Ramos (cell line): ENCODE measurements around the gene PML.
"Not testable (repeated sequence)": the region's sequence is repeated elsewhere in the genome, so short reads cannot be mapped to it uniquely, and the experiment has no call there.

Experiments
- in situ Hi-C: fragments of 300-500 bp; cut with MboI; formaldehyde crosslinking; loops from one replicate; pipeline ENCODE4 v1.14.3; 2022; ENCODE audit warnings: low sequenced_read_pairs; ENCODE audit not compliant: unreplicated experiment

The PML gene

DNA sequence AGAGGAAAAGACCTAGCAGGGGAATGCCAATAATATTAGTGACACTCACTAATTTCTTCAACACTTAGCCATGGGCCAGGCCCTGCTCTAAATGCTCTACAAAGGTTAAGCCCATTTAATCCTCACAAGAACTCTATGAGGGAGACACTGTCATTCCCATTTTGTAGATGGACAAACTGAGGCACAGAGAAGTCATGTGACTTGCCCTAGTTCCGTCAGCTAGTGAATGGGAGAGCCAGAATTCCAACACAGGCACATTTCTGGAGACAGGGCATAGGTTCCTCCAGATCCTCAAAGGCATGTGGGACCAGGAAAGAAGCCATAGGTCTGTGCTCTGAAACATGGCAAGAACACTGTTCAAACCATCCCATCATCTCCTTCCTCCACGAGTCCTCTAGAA is 36.7 kb upstream of the PML start:
- in situ Hi-C loops = no loop called here

GRCh38 chr15:73959012-73959581 is 35.4 kb upstream of the PML start:
- in situ Hi-C loops = no loop called here

DNA sequence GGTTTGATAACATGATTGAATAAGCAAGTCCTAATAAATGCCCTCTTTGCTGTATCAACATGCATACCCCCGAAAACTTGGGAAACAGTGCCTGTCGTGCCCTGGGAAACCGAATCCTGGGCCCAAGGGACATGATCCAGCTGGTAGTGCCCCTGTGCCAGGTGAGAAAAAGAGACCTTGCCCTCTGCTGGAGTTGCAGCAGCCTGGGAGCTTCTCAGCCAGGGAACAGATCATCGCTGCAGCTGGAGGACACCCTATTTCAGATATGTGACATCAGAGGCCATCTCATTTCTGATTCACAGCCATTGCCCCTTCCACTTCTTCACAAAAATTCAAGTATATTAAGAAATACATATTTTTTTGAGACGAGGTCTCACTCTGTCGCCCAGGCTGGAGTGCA is 34.7 kb upstream of the PML start:
- in situ Hi-C loops = loop anchor here (10.0 kb wide), 1 partner anchor 345 kb away; no protein-coding TSS in a partner anchor

DNA sequence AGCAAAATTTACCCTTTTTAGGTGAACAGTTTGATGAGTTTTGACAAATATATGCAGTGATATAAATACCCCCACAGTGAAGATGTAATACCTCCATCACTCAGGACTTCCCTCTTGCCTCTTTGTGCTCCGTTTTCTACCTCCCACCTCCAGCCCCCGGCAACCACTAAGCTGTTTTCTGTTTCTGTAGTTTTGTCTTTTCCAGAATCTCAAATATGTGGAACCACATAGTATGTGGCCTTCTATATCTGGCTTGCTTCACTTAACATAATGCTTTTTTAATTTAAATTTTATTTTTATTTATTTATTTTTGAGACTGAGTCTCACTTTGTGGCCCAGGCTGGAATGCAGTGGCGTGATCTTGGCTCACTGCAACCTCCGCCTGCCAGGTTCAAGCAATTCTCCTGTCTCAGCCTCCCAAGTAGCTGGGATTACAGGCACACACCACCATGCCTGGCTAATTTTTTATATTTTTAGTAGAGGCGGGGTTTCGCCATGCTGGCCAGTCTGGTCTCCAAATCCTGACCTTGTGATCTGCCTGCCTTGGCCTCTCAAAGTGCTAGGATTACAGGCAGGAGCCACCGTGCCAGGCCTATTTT is 33.9 kb upstream of the PML start:
- in situ Hi-C loops = loop anchor here (10.0 kb wide), 1 partner anchor 344 kb away; no protein-coding TSS in a partner anchor

GRCh38 chr15:73962433-73962832 is 32.1 kb upstream of the PML start:
- in situ Hi-C loops = loop anchor here (10.0 kb wide), 1 partner anchor 342 kb away; no protein-coding TSS in a partner anchor

DNA sequence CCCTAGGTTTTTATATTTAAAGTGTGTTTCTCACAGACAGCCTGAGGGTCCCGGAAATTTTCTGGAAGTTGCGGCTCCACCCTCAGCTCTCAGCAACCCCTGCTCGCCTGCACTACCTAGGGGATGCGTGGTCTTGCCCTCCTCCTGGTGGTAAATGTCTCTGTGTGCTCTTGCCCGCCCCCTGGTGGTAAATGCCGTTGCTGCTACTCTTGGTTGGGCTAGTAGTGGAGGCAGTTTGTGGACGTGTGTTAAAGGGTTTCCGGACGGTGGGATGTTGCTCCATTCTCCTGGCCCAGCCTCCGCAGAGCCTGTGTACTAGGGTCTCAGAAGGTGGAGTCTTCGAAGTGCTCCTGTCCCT is 29.8 kb upstream of the PML start:
- in situ Hi-C loops = loop anchor here (10.0 kb wide), 1 partner anchor 340 kb away; no protein-coding TSS in a partner anchor

GRCh38 chr15:73965094-73965757 is 29.3 kb upstream of the PML start:
- in situ Hi-C loops = loop anchor here (10.0 kb wide), 1 partner anchor 340 kb away; no protein-coding TSS in a partner anchor

DNA sequence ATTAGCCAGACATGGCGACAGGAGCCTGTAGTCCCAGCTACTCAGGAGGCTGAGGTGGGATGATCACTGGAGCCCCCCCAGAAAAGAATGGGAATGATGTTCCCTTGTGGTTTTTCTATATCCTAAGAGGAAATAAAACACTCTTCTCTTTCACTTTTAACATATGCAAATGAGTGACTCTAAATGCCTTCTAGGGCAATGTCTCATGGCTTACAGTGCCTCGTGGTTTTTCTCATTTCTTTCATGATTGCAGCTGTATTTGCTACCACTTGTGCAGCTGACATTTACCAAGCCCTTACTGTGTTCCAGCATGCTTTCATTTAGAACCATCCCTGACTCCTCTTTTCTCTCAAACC is 28.8 kb upstream of the PML start:
- in situ Hi-C loops = loop anchor here (10.0 kb wide), 1 partner anchor 339 kb away; no protein-coding TSS in a partner anchor

GRCh38 chr15:73968461-73968860 is 26.1 kb upstream of the PML start:
- in situ Hi-C loops = loop anchor here (10.0 kb wide), 1 partner anchor 336 kb away; no protein-coding TSS in a partner anchor

- in situ Hi-C loops = loop anchor here (10.0 kb wide), 1 partner anchor 336 kb away; no protein-coding TSS in a partner anchor
These were observed 25.3 kb upstream of the PML start for GRCh38 chr15:73969151-73969759.

GRCh38 chr15:73972984-73973682 is 21.4 kb upstream of the PML start:
- in situ Hi-C loops = no loop called here

DNA sequence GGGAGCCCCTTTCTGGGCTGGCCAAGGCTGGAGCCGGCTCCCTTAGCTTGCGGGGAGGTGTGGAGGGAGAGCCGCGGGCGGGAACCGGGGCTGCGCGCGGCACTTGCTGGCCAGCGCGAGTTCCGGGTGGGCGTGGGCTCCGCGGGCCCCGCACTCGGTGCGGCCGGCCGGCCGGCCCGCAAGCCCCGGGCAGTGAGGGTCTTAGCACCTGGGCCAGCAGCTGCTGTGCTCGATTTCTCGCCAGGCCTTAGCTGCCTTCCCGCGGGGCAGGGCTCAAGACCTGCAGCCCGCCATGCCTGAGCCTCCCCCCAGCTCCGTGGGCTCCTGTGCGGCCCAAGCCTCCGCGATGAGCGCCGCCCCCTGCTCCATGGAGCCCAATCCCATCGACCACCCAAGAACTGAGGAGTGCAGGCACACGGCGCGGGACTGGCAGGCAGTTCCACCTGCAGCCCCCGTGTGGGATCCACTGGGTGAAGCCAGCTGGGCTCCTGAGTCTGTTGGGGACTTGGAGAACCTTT is 20.8 kb upstream of the PML start:
- in situ Hi-C loops = not testable (repeated sequence)

- in situ Hi-C loops = not testable (repeated sequence)
These were observed 18.9 kb upstream of the PML start for GRCh38 chr15:73975440-73976125.

GRCh38 chr15:73978896-73979295 is 15.6 kb upstream of the PML start:
- in situ Hi-C loops = no loop called here

DNA sequence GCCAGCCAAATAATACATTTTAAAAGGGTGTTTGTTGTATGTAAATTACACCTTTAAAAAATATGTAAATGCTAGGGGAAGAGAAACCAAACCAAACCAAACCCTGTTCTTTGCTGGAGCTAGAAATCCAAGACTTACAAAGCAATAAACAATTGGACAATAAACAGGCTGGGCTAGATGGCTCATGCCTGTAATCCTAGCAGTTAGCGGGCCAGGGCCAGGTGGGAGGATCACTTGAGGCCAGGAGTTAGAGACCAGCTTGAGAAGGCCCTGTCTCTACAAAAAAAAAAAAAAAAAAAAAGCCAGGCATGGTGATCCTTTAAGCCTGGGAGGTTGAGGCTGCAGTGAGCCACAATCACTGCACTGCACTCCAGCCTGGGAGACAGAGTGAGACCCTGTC is 14.9 kb upstream of the PML start:
- in situ Hi-C loops = no loop called here

GRCh38 chr15:73981761-73982221 is 12.7 kb upstream of the PML start:
- in situ Hi-C loops = no loop called here

GRCh38 chr15:73982222-73982962 is 12.1 kb upstream of the PML start:
- in situ Hi-C loops = no loop called here

GRCh38 chr15:73983211-73983727 is 11.2 kb upstream of the PML start:
- in situ Hi-C loops = no loop called here

GRCh38 chr15:73983773-73984172 is 10.7 kb upstream of the PML start:
- in situ Hi-C loops = no loop called here
